HG02798 (cell line): Measurements from ENCODE around the gene ALKBH6.
A peak's percentile ranks its signal among the peaks of the same experiment; 100 is the strongest.
"Not testable (repeated sequence)": the region's sequence is repeated elsewhere in the genome, so short reads cannot be mapped to it uniquely, and the experiment has no call there.

Experiments
- ATAC-seq: cut with Tn5 transposase; IDR thresholded peaks from one replicate; pipeline ENCODE4 v1.9.1; 2021; ENCODE audit warnings: mild to moderate bottlenecking; ENCODE audit not compliant: unreplicated experiment, poor library complexity

The ALKBH6 gene

GRCh38 chr19:36014012-36014924, at the start of gene ALKBH6:
TSS of gene ALKBH6 (minus strand) at chr19:36014213. CDS start at chr19:36013397, 816 bp downstream.
- peak; percentile 98 for ATAC-seq

- ATAC-seq, result no peak
These were observed 47.4 kb upstream of the ALKBH6 start for GRCh38 chr19:36061367-36061766.

- no peak for ATAC-seq
These were observed 46.4 kb upstream of the ALKBH6 start for GRCh38 chr19:36060430-36060829.

- no peak for ATAC-seq
These were observed 45.3 kb upstream of the ALKBH6 start for GRCh38 chr19:36059180-36059910.

DNA sequence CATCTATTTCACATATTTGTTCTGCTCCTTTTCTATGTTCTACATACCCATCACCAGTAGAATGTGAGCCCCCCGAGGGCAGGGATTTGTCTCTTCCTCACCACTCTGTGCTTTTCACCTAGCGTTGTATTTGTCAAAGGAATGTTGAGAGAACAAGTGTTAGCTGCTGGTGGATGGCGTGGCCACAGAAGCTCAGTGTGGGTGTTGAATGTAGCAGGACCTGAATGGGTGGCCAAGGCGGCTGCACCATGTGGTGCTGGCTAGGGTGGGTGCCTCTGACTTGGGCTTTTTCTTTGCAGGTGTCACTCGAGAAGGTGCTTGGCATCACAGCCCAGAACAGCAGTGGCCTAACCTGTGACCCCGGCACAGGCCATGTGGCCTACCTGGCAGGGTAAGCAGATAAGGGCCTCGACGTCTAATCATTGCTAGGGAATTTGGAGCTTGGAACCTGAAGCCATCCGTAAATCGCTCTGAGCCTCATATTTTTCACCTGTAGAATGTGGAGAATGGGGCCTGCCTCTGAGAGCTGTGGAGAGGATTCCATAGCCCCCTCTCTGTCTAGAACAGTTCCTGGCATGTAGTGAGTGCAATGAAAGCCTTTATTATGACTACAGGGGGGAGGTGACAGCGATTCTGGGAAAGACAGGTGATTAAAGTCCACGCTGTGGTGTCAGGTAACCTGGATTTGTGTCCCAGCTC, 44.6 kb upstream of the ALKBH6 start:
- ATAC-seq, result no peak

DNA sequence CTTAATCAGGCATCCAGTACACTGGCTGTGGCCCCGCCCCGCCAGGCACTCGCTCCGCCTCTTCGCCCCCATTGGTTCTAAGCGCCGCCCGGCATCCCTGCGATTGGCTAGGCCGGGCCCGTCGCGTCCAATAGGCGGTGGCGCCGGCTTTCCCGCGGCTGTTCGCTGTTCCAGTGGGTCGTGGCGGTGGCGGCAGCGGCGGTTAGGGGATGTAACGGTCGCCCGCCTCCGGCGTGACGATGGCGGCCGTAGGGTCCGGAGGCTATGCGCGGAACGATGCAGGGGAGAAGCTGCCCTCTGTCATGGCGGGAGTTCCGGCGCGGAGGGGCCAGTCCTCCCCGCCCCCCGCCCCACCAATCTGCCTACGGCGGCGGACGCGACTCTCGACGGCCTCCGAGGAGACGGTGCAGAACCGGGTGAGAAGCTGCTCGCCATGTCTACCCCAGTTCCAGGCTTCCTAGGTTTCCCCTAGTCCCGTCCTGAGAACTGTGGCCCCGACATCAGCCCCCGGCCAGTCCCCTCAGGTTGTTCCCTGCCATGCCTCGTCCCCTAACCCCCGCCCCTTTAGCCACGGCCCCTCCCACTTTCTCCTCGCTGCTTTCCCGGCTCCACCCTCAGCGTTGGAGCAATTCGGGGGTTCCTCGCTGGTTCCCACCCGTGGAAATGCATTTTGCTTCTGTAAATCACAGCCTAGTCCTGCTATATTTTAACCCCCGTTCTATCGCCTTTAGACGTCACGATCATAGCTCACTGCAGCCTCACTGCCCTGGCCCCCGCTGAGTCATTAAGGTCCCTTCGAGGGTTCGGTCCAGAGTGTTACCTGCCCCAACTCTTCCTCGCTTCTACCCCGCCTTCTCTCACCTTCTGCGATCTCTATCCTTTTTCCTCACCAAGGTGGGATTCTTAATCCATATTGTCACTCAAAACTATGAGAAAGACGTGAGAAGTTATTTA, 41.0 kb upstream of the ALKBH6 start, which contains the start of gene WDR62:
Gene WDR62 (plus strand): TSS at position 165 of the 954 bp plus-strand sequence. CDS start 75 bp downstream, at position 240.
- ATAC-seq, result peak; percentile 80

GRCh38 chr19:36054119-36054732, 40.2 kb upstream of the ALKBH6 start, which contains the start of gene THAP8:
TSS of gene THAP8 (minus strand) at chr19:36054285. CDS start at chr19:36054217, 68 bp downstream.
- ATAC-seq, result peak; percentile 87

DNA sequence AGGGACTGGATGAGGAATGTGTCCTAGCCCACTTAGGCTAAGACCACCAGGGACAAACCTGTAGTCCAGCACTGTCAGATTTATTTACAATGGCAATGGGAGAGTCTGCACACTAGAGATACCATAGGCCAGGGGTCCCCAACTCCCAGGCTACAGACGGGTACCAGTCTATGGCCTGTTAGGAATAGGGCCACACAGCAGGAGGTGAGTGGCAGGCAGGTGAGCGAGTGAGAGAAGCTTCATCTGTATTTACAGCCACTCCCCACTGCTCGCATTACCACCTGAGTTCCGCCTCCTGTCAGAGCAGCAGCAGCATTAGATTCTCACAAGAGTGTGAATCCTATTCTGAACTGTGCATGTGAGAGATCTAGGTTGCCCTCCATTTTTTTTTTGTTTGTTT, 37.6 kb upstream of the ALKBH6 start:
- ATAC-seq, result no peak

DNA sequence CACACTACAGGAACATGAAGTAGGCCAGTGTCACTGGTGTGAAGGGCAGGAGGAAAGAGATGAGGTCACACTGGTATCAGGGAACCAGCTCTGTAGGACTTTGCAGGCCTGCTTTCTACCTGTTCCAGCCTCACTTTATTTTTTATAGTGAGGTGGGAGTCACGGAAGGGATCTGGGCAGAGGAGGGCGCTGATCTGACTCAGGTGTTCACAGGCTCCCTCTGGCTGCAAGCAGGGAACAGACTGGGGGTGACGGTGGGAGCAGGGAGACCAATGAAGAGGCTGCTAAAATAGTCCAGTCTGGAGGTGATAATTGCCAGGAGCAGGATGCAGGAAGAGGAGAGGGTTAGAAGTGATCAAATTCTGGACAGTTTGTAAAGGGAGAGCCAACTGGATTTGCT, 37.2 kb upstream of the ALKBH6 start:
- no peak for ATAC-seq

DNA sequence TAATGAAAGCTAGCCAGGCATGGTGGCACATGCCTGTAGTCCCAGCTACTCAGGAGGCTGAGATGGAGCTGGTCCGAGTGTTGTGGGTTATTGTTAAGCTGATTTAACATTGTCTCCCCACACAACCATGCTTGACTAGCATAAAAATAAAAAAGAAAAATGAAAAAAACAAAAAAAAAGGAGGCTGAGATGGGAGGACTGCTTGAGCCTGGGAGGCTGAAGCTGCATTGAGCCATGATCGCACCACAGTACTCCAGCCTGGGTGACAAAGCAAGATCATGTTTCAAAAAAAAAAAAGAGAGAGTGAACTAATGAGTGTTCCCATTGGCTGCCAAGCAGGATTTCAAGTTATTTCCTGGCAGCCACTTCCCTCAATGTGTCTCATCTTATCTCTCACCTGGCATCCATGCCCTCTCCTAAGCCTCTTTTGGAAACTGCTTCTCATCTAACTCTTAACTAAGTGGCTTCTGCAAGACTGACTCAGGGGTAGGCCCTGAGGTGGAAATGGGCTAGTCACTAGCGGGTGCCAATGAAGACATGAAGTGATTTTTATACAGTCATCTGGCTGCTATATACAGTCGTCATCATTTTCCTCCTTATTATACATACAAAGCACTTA, 35.2 kb upstream of the ALKBH6 start:
- no peak for ATAC-seq

- no peak for ATAC-seq
These were observed 33.8 kb upstream of the ALKBH6 start for GRCh38 chr19:36047835-36048234.

DNA sequence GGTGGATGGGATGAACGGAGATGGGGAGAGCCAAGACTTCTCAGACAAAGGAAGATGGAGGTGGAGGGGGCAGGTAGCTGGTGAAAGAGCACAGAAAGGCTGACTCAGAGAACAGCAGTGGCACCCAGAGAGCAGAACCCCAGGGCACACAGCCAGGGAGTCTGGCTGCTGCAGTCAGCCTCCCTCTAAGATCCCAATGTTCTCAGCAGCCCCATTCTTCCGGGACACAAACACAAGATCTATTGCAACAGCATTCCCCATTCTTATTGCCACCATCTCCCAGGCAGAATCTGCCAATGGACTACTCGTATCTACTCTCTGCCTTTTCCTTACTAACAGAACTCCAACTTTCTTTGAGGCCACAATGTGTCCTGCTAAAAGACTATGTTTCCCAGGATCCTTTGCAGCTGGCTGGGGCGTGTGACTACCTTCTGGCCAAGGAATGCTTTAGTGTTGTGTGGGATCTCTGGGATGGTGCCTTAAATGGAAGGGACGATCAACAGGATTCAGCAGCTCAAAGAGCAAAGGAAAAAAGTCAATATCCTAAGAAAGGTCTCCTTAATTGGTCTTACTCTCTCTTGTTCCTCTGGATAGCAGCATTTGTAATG, 32.5 kb upstream of the ALKBH6 start:
- no peak for ATAC-seq

DNA sequence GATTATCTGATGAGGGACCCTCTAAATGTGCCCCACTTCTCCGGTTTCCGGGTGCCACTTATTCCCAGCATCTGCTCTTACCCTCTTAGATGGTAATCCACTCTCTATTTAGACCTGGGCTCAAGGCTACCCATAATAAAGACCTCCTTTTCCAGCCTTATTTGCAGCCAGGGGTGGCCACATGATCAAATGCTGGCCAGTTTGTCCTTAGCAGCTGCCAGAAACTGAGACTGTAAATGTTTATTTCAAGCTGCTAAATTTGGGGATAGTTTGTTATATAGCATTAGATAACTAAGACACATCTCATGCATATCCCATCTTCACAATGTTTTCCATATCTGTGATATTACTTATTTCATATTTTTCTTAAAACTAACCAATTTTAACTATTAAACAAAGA, 29.9 kb upstream of the ALKBH6 start:
- ATAC-seq, result no peak

DNA sequence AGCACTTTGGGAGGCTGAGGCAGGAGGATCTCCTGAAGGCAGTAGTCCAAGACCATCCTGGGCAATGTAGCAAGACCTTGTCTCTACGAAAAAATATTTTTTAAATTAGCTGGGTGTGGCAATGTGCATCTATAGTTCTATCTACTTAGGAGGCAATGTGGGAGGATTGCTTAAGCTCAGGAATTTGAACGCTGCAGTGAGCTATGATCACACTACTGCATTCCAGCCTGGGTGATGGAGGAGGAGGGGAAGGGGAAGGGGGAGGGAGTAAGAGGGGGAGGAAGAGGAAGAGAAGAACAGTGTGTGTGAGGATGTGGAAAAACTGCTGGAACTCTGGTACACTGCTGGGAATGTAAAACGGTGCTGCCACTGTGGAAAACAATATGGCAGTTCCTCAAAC, 27.8 kb upstream of the ALKBH6 start:
- no peak for ATAC-seq

DNA sequence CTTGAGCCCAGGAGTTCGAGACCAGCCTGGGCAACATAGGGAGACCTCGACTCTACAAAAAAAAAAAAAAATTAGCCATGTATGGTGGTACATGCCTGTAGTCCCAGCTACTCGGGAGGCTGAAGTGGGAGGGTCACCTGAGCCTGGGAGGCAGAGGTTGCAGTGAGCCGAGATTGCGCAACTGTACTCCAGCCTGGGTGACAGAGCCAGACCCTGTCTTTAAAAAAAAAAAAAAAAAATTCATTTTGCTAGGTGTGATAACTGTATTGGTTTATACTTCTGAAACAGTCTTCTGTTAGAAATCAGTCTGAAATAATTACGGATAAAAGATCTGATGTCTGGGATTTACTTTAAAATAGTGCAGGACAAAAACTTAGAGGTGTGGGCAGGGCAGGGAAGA, 27.1 kb upstream of the ALKBH6 start:
- ATAC-seq, result not testable (repeated sequence)

GRCh38 chr19:36040495-36040894, 26.5 kb upstream of the ALKBH6 start:
- no peak for ATAC-seq

GRCh38 chr19:36032251-36033104, 18.5 kb upstream of the ALKBH6 start, which contains the start of gene CLIP3:
TSS of gene CLIP3 (minus strand) at chr19:36032873. CDS start at chr19:36032357, 516 bp downstream.
- ATAC-seq, result no peak
